SK-N-SH (cell line): Measurements from ENCODE around the gene CDH13. TPM values are rescaled to one million over a fixed set of nuclear protein-coding genes. Genes with fewer than 3 reads are reported as not detected.

Source experiments
- CTCF ChIA-PET: fragments of 300-600, 350-600 bp; formaldehyde crosslinking; extraction: SDS; loops from one replicate; lab custom pipeline; 2021; lab: Yijun Ruan, JAX
- POLR2A ChIA-PET: fragments of 350-600 bp; sonication (Branson Sonifier 250); formaldehyde crosslinking; extraction: SDS; loops from one replicate; lab custom pipeline; 2020; ENCODE audit warnings: antibody characterized with exemption, inconsistent platforms; lab: Yijun Ruan, JAX
- DNase-seq: peaks from one replicate; pipeline ENCODE4 v3.0.0; 2012
- H2AFZ ChIP-seq: fragments of 200-600 bp; sonication (generic); 2 replicates; pipeline ENCODE4 v1.8.1; 2016; ENCODE audit warnings: antibody characterized with exemption, mild to moderate bottlenecking, low read depth
- H3F3A ChIP-seq: fragments of 200-600 bp; sonication (generic); replicated peaks from 2 replicates; pipeline ENCODE3; 2016; ENCODE audit warnings: antibody characterized with exemption, mild to moderate bottlenecking; ENCODE audit not compliant: insufficient read depth
- H3K27ac ChIP-seq, 2 experiments: fragments of 200-500 bp in 1 of 2; fragments of 200-600 bp in 1 of 2; sonication (Bioruptor generic) in 1 of 2; sonication (generic), shearing (Covaris generic) in 1 of 2; 2 replicates each; pipeline versions ENCODE4 v1.5.1 to v1.6.1; 2014 to 2016; ENCODE audit warnings: low read depth in 2 of 2, inconsistent platforms in 1 of 2, low read length in 1 of 2, mild to moderate bottlenecking in 1 of 2, mixed read lengths in 1 of 2
- H3K27me3 ChIP-seq: fragments of 200-600 bp; sonication (generic), shearing (Covaris generic); 2 replicates; pipeline ENCODE4 v1.6.1; 2016; ENCODE audit warnings: mixed run types; ENCODE audit not compliant: insufficient read depth
- H3K36me3 ChIP-seq, 2 experiments: fragments of 200-500 bp in 1 of 2; fragments of 200-600 bp in 1 of 2; sonication (Bioruptor generic) in 1 of 2; sonication (generic) in 1 of 2; replicated peaks in 1 of 2; 2 replicates each; pipeline versions ENCODE3 to v1.5.1; 2014 to 2016; ENCODE audit warnings: low read length in 1 of 2, mild to moderate bottlenecking in 1 of 2; ENCODE audit not compliant: insufficient read depth in 2 of 2, control insufficient read depth in 1 of 2
- H3K4me1 ChIP-seq, 2 experiments: fragments of 200-500 bp in 1 of 2; fragments of 200-600 bp in 1 of 2; sonication (Bioruptor generic) in 1 of 2; sonication (generic), shearing (Covaris generic) in 1 of 2; 2 replicates each; pipeline versions ENCODE4 v1.5.1 to v1.6.1; 2014 to 2016; ENCODE audit warnings: low read depth in 1 of 2, low read length in 1 of 2, mixed run types in 1 of 2; ENCODE audit not compliant: insufficient read depth in 2 of 2, control insufficient read depth in 1 of 2
- H3K4me2 ChIP-seq: fragments of 200-600 bp; sonication (generic), shearing (Covaris generic); 2 replicates; pipeline ENCODE4 v1.6.1; 2017; ENCODE audit warnings: mixed run types
- H3K4me3 ChIP-seq, 2 experiments: fragments of 200-500 bp in 1 of 2; fragments of 200-600 bp in 1 of 2; sonication (Bioruptor generic) in 1 of 2; sonication (generic), shearing (Covaris generic) in 1 of 2; 2 replicates each; pipeline versions ENCODE4 v1.5.1 to v1.8.1; 2014 to 2016; ENCODE audit warnings: low read depth in 2 of 2, inconsistent platforms in 1 of 2, low read length in 1 of 2, mild to moderate bottlenecking in 1 of 2, mixed read lengths in 1 of 2, moderate library complexity in 1 of 2
- H3K79me2 ChIP-seq: fragments of 200-600 bp; sonication (generic); 2 replicates; pipeline ENCODE4 v1.8.1; 2017; ENCODE audit warnings: mild to moderate bottlenecking; ENCODE audit not compliant: insufficient read depth
- H3K9ac ChIP-seq: fragments of 200-600 bp; sonication (generic); 2 replicates; pipeline ENCODE4 v1.6.1; 2017; ENCODE audit warnings: mixed run types
- H3K9me2 ChIP-seq: fragments of 200-600 bp; sonication (generic); 2 replicates; pipeline ENCODE4 v1.6.1; 2017; ENCODE audit warnings: mixed run types
- H3K9me3 ChIP-seq: fragments of 200-600 bp; sonication (generic); 2 replicates; pipeline ENCODE4 v1.6.1; 2017; ENCODE audit warnings: mixed run types, mild to moderate bottlenecking, moderate library complexity
- H4K20me1 ChIP-seq: fragments of 200-600 bp; sonication (generic); 2 replicates; pipeline ENCODE4 v1.6.1; 2017; ENCODE audit warnings: mild to moderate bottlenecking, mixed run types; ENCODE audit not compliant: insufficient read depth
- CTCF ChIP-seq: fragments of 200-600 bp; sonication (generic); IDR thresholded peaks from 2 replicates; pipeline ENCODE4 v1.6.1; 2017; ENCODE audit warnings: antibody characterized with exemption, mild to moderate bottlenecking, moderate library complexity
- ELF1 ChIP-seq: IDR thresholded peaks from 2 replicates; pipeline ENCODE4 v1.4.0; 2012
- FOSL2 ChIP-seq: IDR thresholded peaks from 2 replicates; pipeline ENCODE4 v1.4.0; 2012; ENCODE audit warnings: low read depth, mild to moderate bottlenecking, moderate library complexity, borderline replicate concordance
- JUND ChIP-seq: IDR thresholded peaks from 2 replicates; pipeline ENCODE4 v1.4.0; 2012
- MEF2A ChIP-seq: IDR thresholded peaks from 2 replicates; pipeline ENCODE4 v1.4.0; 2012; ENCODE audit warnings: low read depth, borderline replicate concordance
- RAD21 ChIP-seq: IDR thresholded peaks from 2 replicates; pipeline ENCODE4 v1.6.1; 2012; ENCODE audit warnings: mild to moderate bottlenecking, low read length
- RCOR1 ChIP-seq: fragments of 150-350 bp; IDR thresholded peaks from 2 replicates; pipeline ENCODE4 v1.6.1; 2017; ENCODE audit warnings: antibody characterized with exemption, low read length
- REST ChIP-seq: IDR thresholded peaks from 2 replicates; pipeline ENCODE4 v1.6.1; 2012; ENCODE audit warnings: mild to moderate bottlenecking, low read depth, low read length, moderate library complexity
- RXRA ChIP-seq: IDR thresholded peaks from 2 replicates; pipeline ENCODE4 v1.4.0; 2012; ENCODE audit warnings: low read depth, mild to moderate bottlenecking, borderline replicate concordance
- SIN3A ChIP-seq: IDR thresholded peaks from 2 replicates; pipeline ENCODE4 v1.6.1; 2012; ENCODE audit warnings: low read depth, mild to moderate bottlenecking, low read length, moderate library complexity, borderline replicate concordance
- SMC3 ChIP-seq: IDR thresholded peaks from 2 replicates; pipeline ENCODE4 v1.6.1; 2012; ENCODE audit warnings: low read depth, low read length, improper control_type of control experiment
- WGBS: methylation state at CpG from one replicate; pipeline ENCODE4 v1.1.6; 2017; ENCODE audit warnings: low lambda C conversion rate; 5-methylcytosine and 5-hydroxymethylcytosine counted together
- polyA plus RNA-seq, 3 experiments: library from polyadenylated mRNA; depleted of rRNA; stranded (reverse); fragments of >200 nt; gene quantifications; 2 replicates each; pipeline ENCODE4 v1.2.3, GENCODE V29; 2012
- TF ChIP-seq, protein P1 (sequence below): IDR thresholded peaks from 2 replicates; pipeline ENCODE4 v1.4.0; 2012; ENCODE audit warnings: low read depth, borderline replicate concordance
- TF ChIP-seq, protein P2 (sequence below): fragments of 150-350 bp; IDR thresholded peaks from 2 replicates; pipeline ENCODE4 v1.6.1; 2017; ENCODE audit warnings: antibody characterized with exemption, low read length, low read depth, borderline replicate concordance
- TF ChIP-seq, protein P3 (sequence below): IDR thresholded peaks from 2 replicates; pipeline ENCODE4; 2012

CDH13 gene
- polyA plus RNA-seq, 1 of the 3 experiments (the other 2 are of a cell fraction) = 93.0 TPM

GRCh38 chr16:82999711-83000110 is 372.9 kb downstream of the CDH13 start:
- 0 out of 4 replicates have a peak, but pooled peaks cover 0 to 9% of the 10 kb centered on the region in 2 experiments for H3K4me1 ChIP-seq
- peaks cover 17% of the 10 kb centered on the region for H3F3A ChIP-seq
- no peak overlapping the region for H3K4me3 ChIP-seq
- H3K9ac ChIP-seq = no peak overlapping the region
- H3K4me2 ChIP-seq = no peak overlapping the region
- H2AFZ ChIP-seq = no peak overlapping the region
- H3K27ac ChIP-seq = no peak overlapping the region
- no peak for DNase-seq
- no peaks in the 10 kb centered on the region for H4K20me1 ChIP-seq
- CTCF ChIA-PET = no interaction called here
- no peaks in the 10 kb centered on the region for H3K36me3 ChIP-seq
- H3K9me3 ChIP-seq = no peaks in the 10 kb centered on the region
- H3K27me3 ChIP-seq = no peaks in the 10 kb centered on the region
- H3K79me2 ChIP-seq = no peaks in the 10 kb centered on the region
- TF ChIP-seq, protein P1, sequence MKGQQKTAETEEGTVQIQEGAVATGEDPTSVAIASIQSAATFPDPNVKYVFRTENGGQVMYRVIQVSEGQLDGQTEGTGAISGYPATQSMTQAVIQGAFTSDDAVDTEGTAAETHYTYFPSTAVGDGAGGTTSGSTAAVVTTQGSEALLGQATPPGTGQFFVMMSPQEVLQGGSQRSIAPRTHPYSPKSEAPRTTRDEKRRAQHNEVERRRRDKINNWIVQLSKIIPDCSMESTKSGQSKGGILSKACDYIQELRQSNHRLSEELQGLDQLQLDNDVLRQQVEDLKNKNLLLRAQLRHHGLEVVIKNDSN = no peak
- no peak for TF ChIP-seq RAD21
- TF ChIP-seq RCOR1 = no peak
- no peak for TF ChIP-seq ELF1
- no peak for TF ChIP-seq RXRA
- no peak for TF ChIP-seq FOSL2
- TF ChIP-seq, protein P2, sequence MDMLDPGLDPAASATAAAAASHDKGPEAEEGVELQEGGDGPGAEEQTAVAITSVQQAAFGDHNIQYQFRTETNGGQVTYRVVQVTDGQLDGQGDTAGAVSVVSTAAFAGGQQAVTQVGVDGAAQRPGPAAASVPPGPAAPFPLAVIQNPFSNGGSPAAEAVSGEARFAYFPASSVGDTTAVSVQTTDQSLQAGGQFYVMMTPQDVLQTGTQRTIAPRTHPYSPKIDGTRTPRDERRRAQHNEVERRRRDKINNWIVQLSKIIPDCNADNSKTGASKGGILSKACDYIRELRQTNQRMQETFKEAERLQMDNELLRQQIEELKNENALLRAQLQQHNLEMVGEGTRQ = no peak
- TF ChIP-seq SIN3A = no peak
- TF ChIP-seq CTCF = no peak
- TF ChIP-seq, protein P3, sequence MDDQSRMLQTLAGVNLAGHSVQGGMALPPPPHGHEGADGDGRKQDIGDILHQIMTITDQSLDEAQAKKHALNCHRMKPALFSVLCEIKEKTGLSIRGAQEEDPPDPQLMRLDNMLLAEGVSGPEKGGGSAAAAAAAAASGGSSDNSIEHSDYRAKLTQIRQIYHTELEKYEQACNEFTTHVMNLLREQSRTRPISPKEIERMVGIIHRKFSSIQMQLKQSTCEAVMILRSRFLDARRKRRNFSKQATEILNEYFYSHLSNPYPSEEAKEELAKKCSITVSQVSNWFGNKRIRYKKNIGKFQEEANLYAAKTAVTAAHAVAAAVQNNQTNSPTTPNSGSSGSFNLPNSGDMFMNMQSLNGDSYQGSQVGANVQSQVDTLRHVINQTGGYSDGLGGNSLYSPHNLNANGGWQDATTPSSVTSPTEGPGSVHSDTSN = no peak
- no peak for TF ChIP-seq MEF2A
- TF ChIP-seq JUND = no peak
- TF ChIP-seq REST = no peak
- no peak for TF ChIP-seq SMC3
- TF ChIP-seq, all 33 proteins: peak for 0
- H3K9me2 ChIP-seq = no peaks in the 10 kb centered on the region
- 42% methylated on average over 6 of the region's 6 CpGs for WGBS
- POLR2A ChIA-PET = no interaction called here
